Fibroblast of skin of right biceps (primary cell): Measurements from ENCODE around the gene LY6G6C.
"Not testable (repeated sequence)": the region's sequence is repeated elsewhere in the genome, so short reads cannot be mapped to it uniquely, and the experiment has no call there.

ENCODE experiments used
- DNase-seq: peaks from one replicate; pipeline ENCODE4 v3.0.0-alpha.2; 2013

Gene LY6G6C

GRCh38 chr6:31725502-31726350 lies 4.2 kb upstream of the LY6G6C start:
- no peak for DNase-seq

GRCh38 chr6:31723980-31724691 lies 2.6 kb upstream of the LY6G6C start:
- DNase-seq: no peak

- DNase-seq: no peak
Measured at GRCh38 chr6:31723245-31723979, 1.9 kb upstream of the LY6G6C start, which contains the start of gene MPIG6B. MPIG6B (plus strand) TSS chr6:31723373; CDS start chr6:31723384, 11 bp downstream.

GRCh38 chr6:31722173-31722572 lies 627 bp upstream of the LY6G6C start:
- DNase-seq: no peak

GRCh38 chr6:31720196-31720770 lies 1.3 kb downstream of the LY6G6C start:
- no peak for DNase-seq

GRCh38 chr6:31719001-31719400 lies 2.5 kb downstream of the LY6G6C start:
- DNase-seq: no peak

- no peak for DNase-seq
Measured at GRCh38 chr6:31718265-31718664, 3.3 kb downstream of the LY6G6C start.

- DNase-seq: no peak
Measured at GRCh38 chr6:31717499-31718222, 3.9 kb downstream of the LY6G6C start.

- no peak for DNase-seq
Measured at GRCh38 chr6:31715022-31715958, 6.3 kb downstream of the LY6G6C start, which contains the start of gene LY6G6D. LY6G6D (plus strand) TSS chr6:31715348; CDS start chr6:31715356, 8 bp downstream.

GRCh38 chr6:31713991-31714684 lies 7.4 kb downstream of the LY6G6C start:
- no peak for DNase-seq

GRCh38 chr6:31713465-31713864 lies 8.1 kb downstream of the LY6G6C start:
- no peak for DNase-seq

- DNase-seq: no peak
Measured at GRCh38 chr6:31712296-31712695, 9.2 kb downstream of the LY6G6C start.

GRCh38 chr6:31711233-31711632 lies 10.3 kb downstream of the LY6G6C start:
- DNase-seq: no peak

GRCh38 chr6:31710523-31711219 lies 10.9 kb downstream of the LY6G6C start:
- no peak for DNase-seq

GRCh38 chr6:31709157-31709556 lies 12.4 kb downstream of the LY6G6C start:
- not testable (repeated sequence) for DNase-seq

GRCh38 chr6:31708224-31708623 lies 13.3 kb downstream of the LY6G6C start:
- no peak for DNase-seq

GRCh38 chr6:31707701-31708100 lies 13.8 kb downstream of the LY6G6C start:
- no peak for DNase-seq

GRCh38 chr6:31706599-31706998 lies 14.9 kb downstream of the LY6G6C start, which contains the start of gene LY6G6F:
LY6G6F (plus strand) TSS chr6:31706866; CDS start chr6:31706907, 41 bp downstream.
- no peak for DNase-seq

- no peak for DNase-seq
Measured at GRCh38 chr6:31705931-31706330, 15.6 kb downstream of the LY6G6C start.
